HUES48 (cell line): ENCODE results near the gene NCAPH2.
A peak's percentile ranks its signal among the peaks of the same experiment; 100 is the strongest.

Source experiments
- H3K27ac ChIP-seq: one replicate; pipeline ENCODE4 v1.7.0; 2013; ENCODE audit warnings: low read depth, low read length, inconsistent platforms
- H3K27me3 ChIP-seq: 2 replicates; pipeline ENCODE4 v1.6.1; 2013; ENCODE audit warnings: mild to moderate bottlenecking, low read length; ENCODE audit not compliant: control insufficient read depth, insufficient read depth
- H3K36me3 ChIP-seq: 2 replicates; pipeline ENCODE4 v1.6.1; 2013; ENCODE audit warnings: low read length; ENCODE audit not compliant: control insufficient read depth, insufficient read depth
- H3K4me1 ChIP-seq: 2 replicates; pipeline ENCODE4 v1.6.1; 2013; ENCODE audit warnings: mild to moderate bottlenecking, low read length; ENCODE audit not compliant: control insufficient read depth, insufficient read depth
- H3K4me3 ChIP-seq: 2 replicates; pipeline ENCODE4 v1.5.1; 2013; ENCODE audit warnings: mild to moderate bottlenecking, low read depth, low read length
- H3K9ac ChIP-seq: 2 replicates; pipeline ENCODE4 v1.6.1; 2013; ENCODE audit warnings: mild to moderate bottlenecking, low read depth, low read length, moderate library complexity
- H3K9me3 ChIP-seq: 2 replicates; pipeline ENCODE4 v1.6.1; 2013; ENCODE audit warnings: low read length; ENCODE audit not compliant: control insufficient read depth, insufficient read depth

Gene NCAPH2

GRCh38 chr22:50467773-50468440 lies 40.1 kb upstream of the NCAPH2 start:
- Histone ChIP-seq H3K36me3 (peaks cover 45% of the 10 kb centered on the region), H3K4me3 (no peak overlapping the region), H3K9me3 (no peaks in the 10 kb centered on the region), H3K27ac (no peak overlapping the region), H3K9ac (no peak overlapping the region), H3K4me1 (peaks cover 6% of the 10 kb centered on the region), H3K27me3 (no peaks in the 10 kb centered on the region)

- Histone ChIP-seq H3K27ac (no peak overlapping the region), H3K9me3 (no peaks in the 10 kb centered on the region), H3K36me3 (peaks cover 37% of the 10 kb centered on the region), H3K27me3 (no peaks in the 10 kb centered on the region), H3K4me1 (peaks cover 8% of the 10 kb centered on the region), H3K4me3 (no peak overlapping the region), H3K9ac (no peak overlapping the region)
These were observed 39.4 kb upstream of the NCAPH2 start for GRCh38 chr22:50468626-50469025.

GRCh38 chr22:50469377-50470305 lies 38.4 kb upstream of the NCAPH2 start:
- Histone ChIP-seq H3K36me3 (peaks cover 27% of the 10 kb centered on the region), H3K27ac (peak overlapping the region; percentile 45), H3K27me3 (no peaks in the 10 kb centered on the region), H3K9me3 (no peaks in the 10 kb centered on the region), H3K4me3 (no peak overlapping the region), H3K4me1 (peaks cover 11% of the 10 kb centered on the region), H3K9ac (0 out of 2 replicates have a peak overlapping the region, but pooled peaks have one; percentile 23)

GRCh38 chr22:50470491-50470890 lies 37.5 kb upstream of the NCAPH2 start:
- H3K27me3 ChIP-seq, result no peaks in the 10 kb centered on the region
- no peaks in the 10 kb centered on the region for H3K9me3 ChIP-seq
- no peak overlapping the region for H3K9ac ChIP-seq
- H3K4me1 ChIP-seq, result peaks cover 13% of the 10 kb centered on the region
- peaks cover 20% of the 10 kb centered on the region for H3K36me3 ChIP-seq
- no peak overlapping the region for H3K27ac ChIP-seq
- H3K4me3 ChIP-seq, result no peak overlapping the region

GRCh38 chr22:50471197-50471847 lies 36.7 kb upstream of the NCAPH2 start:
- Histone ChIP-seq H3K36me3 (peaks cover 12% of the 10 kb centered on the region), H3K4me1 (peaks cover 15% of the 10 kb centered on the region), H3K9ac (no peak overlapping the region), H3K9me3 (no peaks in the 10 kb centered on the region), H3K27me3 (no peaks in the 10 kb centered on the region), H3K4me3 (no peak overlapping the region), H3K27ac (no peak overlapping the region)

- no peak overlapping the region for H3K4me3 ChIP-seq
- H3K9ac ChIP-seq, result no peak overlapping the region
- peaks cover 15% of the 10 kb centered on the region for H3K4me1 ChIP-seq
- peaks cover 5% of the 10 kb centered on the region for H3K36me3 ChIP-seq
- no peak overlapping the region for H3K27ac ChIP-seq
- H3K27me3 ChIP-seq, result no peaks in the 10 kb centered on the region
- H3K9me3 ChIP-seq, result no peaks in the 10 kb centered on the region
These were observed 36.1 kb upstream of the NCAPH2 start for GRCh38 chr22:50471962-50472361.

- no peak overlapping the region for H3K9ac ChIP-seq
- H3K9me3 ChIP-seq, result no peaks in the 10 kb centered on the region
- H3K27ac ChIP-seq, result no peak overlapping the region
- H3K27me3 ChIP-seq, result no peaks in the 10 kb centered on the region
- H3K4me1 ChIP-seq, result peaks cover 15% of the 10 kb centered on the region
- H3K4me3 ChIP-seq, result 0 out of 2 replicates have a peak overlapping the region, but pooled peaks have one; percentile 75
- no peaks in the 10 kb centered on the region for H3K36me3 ChIP-seq
These were observed 34.9 kb upstream of the NCAPH2 start for GRCh38 chr22:50473088-50473487.

GRCh38 chr22:50473855-50474671 lies 34.0 kb upstream of the NCAPH2 start:
- peaks cover 15% of the 10 kb centered on the region for H3K4me1 ChIP-seq
- no peaks in the 10 kb centered on the region for H3K27me3 ChIP-seq
- no peaks in the 10 kb centered on the region for H3K36me3 ChIP-seq
- H3K9me3 ChIP-seq, result no peaks in the 10 kb centered on the region
- H3K9ac ChIP-seq, result peak overlapping the region; percentile 51; the same call in 1 of the 2 replicates
- peak overlapping the region; percentile 75 for H3K4me3 ChIP-seq
- no peak overlapping the region for H3K27ac ChIP-seq

- H3K36me3 ChIP-seq, result no peaks in the 10 kb centered on the region
- H3K9me3 ChIP-seq, result no peaks in the 10 kb centered on the region
- peaks cover 6% of the 10 kb centered on the region for H3K27me3 ChIP-seq
- H3K27ac ChIP-seq, result peak within 1 kb of the TSS; percentile 20
- H3K4me3 ChIP-seq, result peak within 1 kb of the TSS; percentile 75
- peaks cover 14% of the 10 kb centered on the region for H3K4me1 ChIP-seq
- H3K9ac ChIP-seq, result peak within 1 kb of the TSS; percentile 51; the same call in 1 of the 2 replicates
These were observed 33.0 kb upstream of the NCAPH2 start, which contains the start of gene SBF1 for GRCh38 chr22:50474710-50475651. Gene SBF1 (minus strand): TSS chr22:50475035. CDS start chr22:50474840, 195 bp downstream.
